DMS153 treated with DMSO at 0.1 percent for 48 hours (cell line): ENCODE results near the gene UTP20.

Source experiments
- DNase-seq: peaks from one replicate; lab custom pipeline; 2025; ENCODE audit not compliant: unreplicated experiment; lab: John Stamatoyannopoulos, UW

UTP20 gene

DNA sequence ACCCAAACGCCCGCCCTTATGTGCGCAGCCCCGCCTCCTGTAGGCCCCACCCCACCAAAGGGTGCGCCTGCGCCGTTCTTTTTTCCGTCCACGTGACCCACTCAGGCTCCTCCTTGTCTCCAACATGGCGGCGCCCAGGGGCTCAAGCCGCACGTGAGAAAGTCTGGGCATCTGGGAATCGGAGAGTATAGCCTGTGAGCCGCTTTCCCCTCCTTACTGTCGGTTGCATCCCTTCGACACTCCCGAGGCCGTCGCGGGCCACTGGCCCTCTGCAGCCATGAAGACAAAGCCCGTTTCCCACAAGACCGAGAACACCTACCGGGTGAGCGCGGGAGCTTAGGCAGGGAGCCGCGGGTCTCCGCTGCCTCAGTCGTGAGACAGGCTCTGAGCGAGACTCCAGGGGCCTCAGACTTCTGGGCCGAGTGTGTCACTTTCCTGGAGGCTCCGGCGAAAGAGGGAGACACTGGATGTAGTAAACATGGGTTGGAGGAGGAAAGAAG is at the start of gene UTP20:
TSS of gene UTP20 (plus strand) at position 100 of the 500 bp plus-strand sequence. CDS start at position 278, 178 bp downstream.
- peak; percentile 83 for DNase-seq

DNA sequence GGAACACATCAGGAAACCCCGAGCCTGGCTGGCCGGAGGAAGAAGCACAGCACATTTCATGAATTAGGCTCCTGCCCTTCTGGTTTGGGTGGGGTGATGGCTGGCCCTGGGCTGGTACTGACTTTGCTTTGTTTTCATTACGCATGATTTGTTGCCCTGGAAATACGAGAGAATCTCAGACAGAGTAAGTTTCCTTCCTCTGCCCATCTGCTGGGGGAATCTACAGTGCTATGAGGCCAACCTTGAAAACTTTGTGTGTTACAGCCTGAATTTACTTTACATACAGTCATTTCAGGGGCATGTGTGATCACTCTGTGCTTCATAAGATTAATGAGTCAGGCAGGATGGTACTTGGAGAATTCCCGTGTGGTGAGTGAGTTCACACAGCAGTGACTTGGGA is 49.4 kb upstream of the UTP20 start:
- DNase-seq = no peak

DNA sequence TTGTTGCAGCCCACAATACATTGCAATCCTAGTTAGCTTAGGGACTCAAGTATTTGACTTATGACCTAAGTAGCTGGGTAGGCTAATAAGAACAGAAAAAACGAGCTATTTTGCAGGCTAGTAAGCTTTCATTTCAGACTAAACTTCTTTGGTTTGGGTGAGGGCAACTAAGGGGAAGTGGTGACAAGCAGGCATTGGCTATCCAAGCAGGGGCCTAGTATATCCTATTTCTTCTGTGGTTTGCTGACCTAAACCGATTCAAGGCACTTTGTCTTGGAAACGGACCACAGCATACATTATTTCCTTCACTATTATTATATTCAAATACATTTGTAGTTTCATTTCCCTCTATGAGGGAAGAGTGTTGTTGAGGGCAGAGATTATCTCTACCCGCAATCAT is 48.3 kb upstream of the UTP20 start:
- DNase-seq = no peak

DNA sequence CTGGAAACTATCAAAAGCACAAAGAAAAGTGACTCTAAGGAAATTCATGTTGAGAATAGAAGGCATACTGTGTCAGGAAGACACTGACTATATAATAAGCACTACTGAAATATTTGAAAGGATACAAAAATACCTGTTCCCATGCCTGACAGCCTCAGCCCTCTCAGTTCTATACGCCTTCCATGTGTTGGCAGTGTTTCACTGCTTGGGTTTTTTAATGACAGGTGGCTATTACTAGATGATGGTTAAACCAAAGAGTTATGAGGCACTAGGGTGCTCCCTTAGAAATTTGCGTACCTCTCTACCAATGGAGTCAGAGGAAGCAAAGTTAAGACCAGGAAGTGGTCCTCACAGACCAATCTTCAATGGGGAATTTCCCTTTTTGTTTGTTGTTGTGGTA is 44.2 kb upstream of the UTP20 start:
- no peak for DNase-seq

GRCh38 chr12:101238306-101238705 is 41.6 kb upstream of the UTP20 start:
- DNase-seq = no peak

- no peak for DNase-seq
Measured at GRCh38 chr12:101238800-101239329, 41.0 kb upstream of the UTP20 start.

DNA sequence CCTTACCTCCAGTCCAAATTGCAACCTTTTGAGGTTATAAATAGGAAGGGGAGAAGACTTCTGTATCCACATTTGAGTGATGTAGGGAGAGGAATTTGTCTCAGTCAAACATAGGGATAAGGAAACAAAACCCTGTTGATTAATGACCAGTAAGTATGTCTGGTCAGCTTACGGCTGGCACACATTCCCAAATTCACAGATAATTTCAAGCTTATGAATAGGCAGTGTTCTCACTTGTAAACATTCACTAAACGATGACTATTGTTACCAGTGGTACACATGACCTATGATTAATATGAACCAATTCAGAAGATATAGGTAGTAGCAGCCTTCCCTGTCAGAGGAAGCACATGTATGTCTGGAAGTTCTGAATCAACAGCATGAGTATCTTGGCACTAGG is 36.8 kb upstream of the UTP20 start:
- no peak for DNase-seq

DNA sequence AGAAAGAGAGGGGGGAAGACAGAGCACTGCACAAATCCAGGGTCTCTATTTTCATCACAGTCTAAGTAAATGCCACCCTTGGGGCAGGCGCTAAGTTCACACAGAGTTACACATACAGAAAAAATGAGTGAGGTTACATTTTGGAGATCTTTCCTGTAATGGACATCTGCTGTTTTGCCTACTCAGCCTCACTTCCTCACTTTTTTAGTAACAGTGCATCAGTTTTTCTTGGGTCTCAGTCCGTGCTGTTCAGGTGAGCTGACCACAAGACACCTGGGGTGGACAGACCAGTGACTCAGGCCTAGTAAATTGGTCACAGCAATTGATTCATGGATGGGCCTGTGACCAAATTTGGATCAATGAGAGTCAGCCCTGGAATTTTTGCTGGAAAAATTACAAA is 36.3 kb upstream of the UTP20 start:
- DNase-seq = no peak

DNA sequence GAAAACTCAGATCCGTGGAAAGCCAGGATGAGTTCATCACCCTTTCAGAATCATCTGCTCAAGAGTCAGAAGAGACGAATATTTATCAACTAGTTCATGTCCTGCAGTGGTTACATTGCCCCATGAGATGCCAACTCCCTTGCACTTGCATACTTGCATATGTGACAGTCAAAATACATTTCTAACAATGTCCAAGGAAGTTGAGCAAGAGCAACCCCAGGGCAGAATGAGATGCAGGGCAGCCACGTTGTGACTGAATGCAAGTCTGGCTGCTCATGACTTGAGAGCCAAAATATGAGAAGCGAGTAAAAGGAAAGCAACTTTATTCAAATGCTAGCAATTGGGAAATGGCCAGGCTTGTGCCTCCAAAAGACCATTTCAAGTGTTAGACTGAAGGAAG is 23.6 kb upstream of the UTP20 start:
- no peak for DNase-seq

DNA sequence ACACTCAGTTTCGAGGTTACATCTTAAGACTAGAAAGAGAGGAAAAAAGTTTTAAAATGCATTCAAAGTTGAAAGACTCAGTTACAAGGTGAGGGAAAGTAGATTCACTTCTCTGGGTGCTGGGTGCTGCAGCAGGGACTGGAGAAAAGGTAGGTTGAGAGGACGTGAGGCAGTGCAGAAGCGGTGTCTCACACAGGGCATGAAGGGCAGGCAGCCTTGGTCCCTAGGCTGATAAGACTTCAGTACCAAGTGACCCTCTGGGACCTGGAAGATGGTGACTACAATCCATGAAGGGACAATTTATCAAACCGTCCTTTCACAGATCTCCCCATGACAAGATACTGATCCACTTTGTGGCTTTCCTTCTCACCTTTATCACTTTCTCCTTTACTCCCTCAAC is 22.5 kb upstream of the UTP20 start:
- DNase-seq = no peak

DNA sequence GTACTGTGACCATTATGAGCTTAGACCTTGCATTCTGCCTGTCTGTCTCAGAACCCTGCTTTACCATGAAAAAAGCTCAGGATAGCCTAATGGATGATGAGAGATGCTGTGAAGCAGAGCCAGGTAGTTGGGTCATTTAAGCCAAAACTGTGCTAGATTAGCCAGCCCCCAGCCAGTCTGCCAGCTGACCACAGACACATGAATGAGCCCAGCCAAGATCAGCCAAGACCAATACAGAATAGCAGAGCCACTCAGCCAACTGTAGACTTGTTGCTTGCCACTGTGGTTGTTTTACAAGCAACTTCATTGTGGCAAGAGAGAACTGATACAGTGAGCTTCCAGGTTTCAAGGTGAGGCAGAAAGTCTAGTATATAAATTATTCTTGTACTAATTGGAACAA is 12.8 kb upstream of the UTP20 start:
- DNase-seq = no peak

DNA sequence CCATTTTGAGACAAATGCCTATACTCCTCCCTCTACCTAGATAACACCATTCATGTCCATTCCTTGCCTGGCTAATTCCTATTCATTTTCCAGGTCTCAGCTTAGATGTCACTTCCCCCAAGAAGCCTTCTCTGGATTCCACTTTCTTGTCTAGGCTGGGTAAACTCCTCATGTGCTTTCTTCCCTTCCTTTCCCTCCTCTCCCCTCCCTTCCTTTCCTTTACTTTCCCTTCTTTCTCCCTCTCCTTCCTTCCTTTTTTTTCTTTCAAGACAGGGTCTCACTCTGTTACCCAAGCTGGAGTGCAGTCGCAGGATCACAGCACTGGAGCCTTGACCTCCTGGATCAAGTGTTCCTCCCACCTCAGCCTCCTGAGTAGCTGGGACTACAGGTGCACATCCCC is 3.5 kb upstream of the UTP20 start:
- no peak for DNase-seq

DNA sequence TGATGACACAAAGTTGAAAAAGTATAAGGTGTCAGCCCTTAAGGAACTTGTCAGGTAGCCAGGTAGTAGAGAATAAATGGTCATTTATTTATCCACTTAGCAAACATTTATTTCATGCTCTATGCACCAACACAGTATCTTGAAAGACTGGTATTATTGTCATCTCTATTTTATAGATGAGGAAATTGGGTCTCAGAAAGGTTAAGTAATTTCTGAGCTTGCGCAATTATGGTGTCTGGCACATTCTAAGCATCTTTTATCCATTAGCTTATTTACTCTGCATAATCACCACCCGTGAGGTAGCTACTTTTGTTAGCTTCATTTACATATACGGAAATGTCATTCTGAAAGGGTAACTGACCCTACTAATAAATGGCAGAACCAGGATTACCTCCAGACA is 2.5 kb upstream of the UTP20 start:
- no peak for DNase-seq

DNA sequence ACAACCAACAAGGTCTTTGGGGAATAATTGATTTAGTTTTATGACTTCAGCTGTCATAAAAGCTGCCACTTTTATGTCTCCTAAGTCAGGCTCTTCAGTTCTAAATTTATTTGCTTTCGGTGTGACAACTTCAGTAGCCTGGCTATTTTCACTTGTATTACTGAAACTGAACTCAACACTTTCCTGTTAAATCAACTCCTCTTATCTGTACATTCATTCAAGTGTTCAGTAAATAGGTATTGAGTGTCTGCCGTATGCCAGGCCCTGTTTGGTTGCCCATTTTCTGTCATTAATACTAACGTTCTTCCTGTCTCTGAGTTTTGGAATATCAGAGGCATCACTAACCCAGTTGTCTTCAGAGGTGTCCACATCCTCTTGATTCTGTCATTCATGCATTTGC is 7.5 kb downstream of the UTP20 start:
- DNase-seq = peak; percentile 55

- DNase-seq = no peak
Measured at GRCh38 chr12:101297661-101298060, 17.8 kb downstream of the UTP20 start.

- no peak for DNase-seq
Measured at GRCh38 chr12:101298426-101298825, 18.5 kb downstream of the UTP20 start.

DNA sequence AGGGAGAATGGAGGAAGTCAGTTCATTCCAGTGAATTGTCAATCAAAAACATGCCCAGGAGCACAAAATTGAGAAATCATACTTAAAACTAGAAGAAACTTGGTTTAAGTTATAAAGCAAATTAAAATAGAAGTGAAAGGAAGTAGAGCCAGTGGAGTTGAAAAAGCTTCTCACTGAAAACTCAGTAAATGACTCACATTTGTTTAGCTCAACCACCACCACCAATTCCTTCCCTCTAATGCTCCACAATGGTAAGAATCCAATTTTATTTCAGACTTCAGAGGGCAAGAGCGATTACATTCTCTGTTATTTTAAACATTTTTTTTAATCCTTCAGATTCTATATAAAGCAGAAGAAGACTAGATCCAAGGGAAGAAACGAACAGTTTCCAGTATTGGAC is 19.4 kb downstream of the UTP20 start:
- no peak for DNase-seq

DNA sequence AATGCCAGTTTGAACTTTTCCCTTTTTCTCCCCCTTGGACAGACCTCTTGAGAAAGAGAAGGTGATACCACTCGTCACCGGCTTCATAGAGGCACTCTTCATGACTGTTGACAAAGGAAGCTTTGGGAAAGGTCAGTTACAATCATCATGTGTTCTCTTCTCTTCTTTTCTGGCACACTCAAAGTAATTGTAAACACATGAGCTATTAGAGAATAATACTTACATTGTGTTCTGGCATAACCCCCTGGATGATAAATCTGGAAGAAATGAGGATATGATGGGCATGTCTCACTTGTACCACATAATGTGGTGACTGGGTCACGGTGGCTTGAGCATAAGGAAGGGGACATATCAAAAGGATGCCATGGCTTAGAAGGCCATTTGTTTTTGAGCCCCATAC is 20.0 kb downstream of the UTP20 start:
- no peak for DNase-seq

- DNase-seq = no peak
Measured at GRCh38 chr12:101302741-101303140, 22.8 kb downstream of the UTP20 start.

- DNase-seq = no peak
Measured at GRCh38 chr12:101305226-101305779, 25.4 kb downstream of the UTP20 start.

DNA sequence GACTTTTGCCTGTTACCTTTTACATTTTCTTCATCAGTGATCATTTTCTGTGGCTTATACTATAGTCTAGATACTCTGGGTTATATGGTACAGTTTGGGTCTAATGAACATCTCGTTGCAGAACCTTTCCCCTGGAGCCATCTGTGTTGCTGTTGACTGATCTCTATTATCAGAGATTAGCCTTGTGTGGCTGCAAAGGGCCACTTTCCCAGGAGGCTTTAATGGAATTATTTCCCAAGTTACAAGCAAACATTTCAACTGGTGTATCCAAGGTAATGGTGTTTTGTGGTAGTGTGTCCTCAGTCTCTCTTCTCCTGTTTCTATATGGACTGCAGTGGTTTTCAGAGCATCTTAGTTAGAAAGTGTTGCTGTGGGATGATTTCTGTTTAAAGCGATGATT is 25.9 kb downstream of the UTP20 start:
- DNase-seq = no peak

DNA sequence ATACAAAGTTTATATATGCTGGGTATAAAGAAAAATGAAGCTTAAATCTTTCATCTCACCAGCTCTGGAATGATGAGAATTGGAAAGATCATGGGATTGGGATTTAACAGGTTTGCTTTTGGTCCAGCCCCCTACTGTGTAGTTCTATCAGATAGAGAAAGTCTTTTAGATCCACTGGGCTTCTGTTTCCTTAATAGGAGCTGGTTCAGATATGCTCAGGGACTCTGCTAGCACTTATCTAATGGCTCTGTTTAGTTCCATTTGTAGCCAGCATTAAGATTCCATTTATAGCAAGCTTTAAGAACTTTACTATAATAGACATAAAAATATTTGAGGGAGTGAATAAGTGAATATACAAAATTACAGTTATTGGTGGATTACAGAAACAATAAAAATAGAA is 42.6 kb downstream of the UTP20 start:
- no peak for DNase-seq

GRCh38 chr12:101323255-101323654 is 43.4 kb downstream of the UTP20 start:
- DNase-seq = no peak
